ENCODE results near the gene TOR1AIP1.
"Not testable (repeated sequence)": the region's sequence is repeated elsewhere in the genome, so short reads cannot be mapped to it uniquely, and the experiment has no call there.

TOR1AIP1 gene

DNA sequence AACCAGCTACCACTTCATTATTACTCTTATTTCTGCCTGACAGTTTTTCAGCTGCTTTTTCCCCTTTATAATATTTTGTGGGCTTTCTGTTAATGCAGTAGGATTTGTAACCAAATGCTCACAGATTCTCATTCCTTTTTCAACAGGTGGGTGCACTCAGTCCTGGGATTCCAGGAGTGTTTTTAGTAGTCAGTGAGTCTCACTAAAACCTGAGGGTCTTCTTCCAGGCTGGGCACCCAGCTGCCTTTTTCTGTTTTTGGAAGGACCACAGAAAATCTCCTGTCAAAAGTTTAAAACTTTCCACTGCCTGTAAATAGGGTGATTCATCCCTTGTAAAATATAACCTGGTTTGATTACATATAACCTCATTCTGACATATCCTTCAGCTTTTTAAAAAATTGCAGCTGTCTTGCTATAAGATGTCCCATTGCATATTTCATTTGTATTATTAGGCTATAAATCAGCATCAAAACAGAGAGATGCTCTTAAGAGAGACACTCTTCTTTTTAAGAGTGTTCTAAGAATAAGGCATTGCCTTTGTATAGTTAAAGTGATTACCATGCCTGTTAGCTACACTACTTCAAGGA, 55.7 kb downstream of the TOR1AIP1 start:
- DNase-seq (ENCODE audit: low read depth), result no peak

DNA sequence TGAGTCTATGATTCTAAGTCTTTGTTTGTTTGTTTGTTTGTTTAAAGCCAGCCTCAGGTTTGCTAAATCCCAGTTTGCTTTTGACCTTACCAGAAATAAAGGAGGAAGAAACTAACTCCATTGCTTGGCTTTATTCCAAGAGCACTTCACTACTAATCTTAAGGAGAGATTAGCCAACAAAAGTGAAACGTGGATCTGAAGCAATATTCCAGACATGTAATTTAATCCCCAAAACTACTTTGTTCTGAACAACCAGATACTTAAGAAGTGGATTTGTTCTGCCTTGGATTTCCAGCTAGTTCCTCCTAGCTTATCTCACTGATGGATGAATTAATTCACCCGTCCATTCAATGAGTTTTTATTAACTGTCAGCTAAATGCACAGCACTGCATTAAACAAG, 56.7 kb downstream of the TOR1AIP1 start:
- DNase-seq (ENCODE audit: low read depth), result no peak

- DNase-seq (ENCODE audit: low read depth), result no peak
These were observed 57.9 kb downstream of the TOR1AIP1 start for GRCh38 chr1:179939941-179940340.

DNA sequence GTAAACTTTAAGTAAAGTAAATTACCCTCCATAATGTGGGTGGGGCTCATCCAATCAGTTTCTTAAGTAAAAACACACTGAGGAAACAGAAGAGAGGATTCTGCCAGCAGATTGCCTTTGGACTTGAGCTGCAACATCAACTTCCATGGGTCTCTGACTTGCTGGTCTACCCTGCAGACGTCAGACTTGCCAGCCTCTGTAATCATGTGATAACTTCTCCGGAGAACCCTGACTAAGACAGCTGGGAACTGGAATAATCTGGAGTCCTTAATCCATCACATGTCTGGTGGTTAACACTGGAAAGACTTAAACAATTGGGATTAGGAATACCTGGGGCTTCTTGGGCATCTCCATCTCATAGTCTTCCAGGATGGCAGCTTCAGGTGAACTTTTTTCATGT, 59.4 kb downstream of the TOR1AIP1 start:
- no peak for DNase-seq (ENCODE audit: low read depth)

GRCh38 chr1:179950651-179951050, 68.6 kb downstream of the TOR1AIP1 start:
- DNase-seq (ENCODE audit: low read depth), result no peak

- DNase-seq (ENCODE audit: low read depth), result no peak
These were observed 69.5 kb downstream of the TOR1AIP1 start for GRCh38 chr1:179951383-179952144.

DNA sequence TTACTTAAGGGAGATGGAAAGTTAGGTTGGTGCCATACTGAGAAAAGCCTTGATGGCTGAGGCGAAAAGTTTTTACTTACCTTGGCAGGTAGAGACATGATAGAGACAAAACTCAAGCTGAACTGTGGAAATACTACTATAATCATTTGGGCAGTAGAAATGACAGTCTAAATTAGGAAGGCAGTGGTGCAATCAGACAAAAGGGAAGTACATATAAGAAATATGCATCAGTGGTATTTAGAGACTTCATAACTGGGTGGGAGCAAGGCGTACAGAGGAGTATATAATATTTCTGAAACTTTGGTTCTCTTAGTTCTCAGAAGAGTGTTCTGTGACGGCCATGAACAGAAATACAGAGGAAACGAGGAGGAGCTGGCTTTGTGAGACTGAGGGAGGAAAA, 70.1 kb downstream of the TOR1AIP1 start:
- DNase-seq (ENCODE audit: low read depth), result no peak

DNA sequence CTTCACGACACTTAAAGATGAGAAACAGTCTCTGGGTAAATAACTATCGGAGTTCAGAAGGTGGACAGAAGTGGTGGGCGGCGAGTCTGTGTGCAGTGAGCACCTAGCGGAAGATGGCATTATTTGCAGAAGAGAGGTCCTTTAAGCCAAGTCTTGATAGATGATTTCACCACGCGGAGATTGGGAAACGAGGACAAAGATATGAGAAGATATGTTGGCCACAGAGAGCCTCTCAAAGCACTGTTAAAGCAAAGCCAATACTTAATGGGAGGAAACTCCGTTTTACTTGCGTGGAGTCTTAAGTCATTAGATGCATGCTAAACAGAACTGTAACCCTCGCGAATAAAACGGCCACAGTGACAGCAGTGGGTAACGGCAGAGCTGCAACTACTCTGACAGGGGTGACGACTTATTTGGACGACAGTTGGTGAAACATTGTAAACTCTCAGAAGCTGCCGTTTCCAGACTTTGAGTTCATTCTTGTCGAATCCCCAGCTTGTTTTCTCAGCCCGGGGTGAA, 71.9 kb downstream of the TOR1AIP1 start:
- peak; percentile 26 for DNase-seq (ENCODE audit: low read depth)

- peak; percentile 94 for DNase-seq (ENCODE audit: low read depth)
These were observed 72.6 kb downstream of the TOR1AIP1 start, which contains the start of gene CEP350 for GRCh38 chr1:179954493-179955286. CEP350 (plus strand) TSS chr1:179954810; CDS start chr1:179986182, 31,372 bp downstream.

DNA sequence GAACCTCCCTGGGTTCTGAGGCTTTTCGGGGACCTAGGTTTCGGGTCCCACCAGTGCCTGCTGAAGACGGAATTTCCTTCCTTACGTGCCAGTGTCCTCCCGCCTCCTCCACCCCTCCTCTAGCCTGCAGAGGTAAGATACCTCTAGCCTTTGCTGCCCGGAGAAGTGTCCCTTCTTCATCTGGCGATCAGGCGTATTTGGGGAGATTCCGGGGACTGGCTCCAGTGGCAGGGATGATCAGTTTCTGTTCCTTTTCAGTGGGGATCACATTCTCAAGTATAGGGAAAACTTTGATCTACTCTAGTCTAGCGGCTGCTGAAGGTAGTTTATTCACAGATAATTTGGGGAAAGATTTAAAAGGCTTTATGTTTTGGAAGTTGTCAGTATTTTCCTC, 73.2 kb downstream of the TOR1AIP1 start:
- DNase-seq (ENCODE audit: low read depth), result no peak

- DNase-seq (ENCODE audit: low read depth), result no peak
These were observed 73.6 kb downstream of the TOR1AIP1 start for GRCh38 chr1:179955731-179956130.

- DNase-seq (ENCODE audit: low read depth), result no peak
These were observed 76.3 kb downstream of the TOR1AIP1 start for GRCh38 chr1:179958359-179958758.

DNA sequence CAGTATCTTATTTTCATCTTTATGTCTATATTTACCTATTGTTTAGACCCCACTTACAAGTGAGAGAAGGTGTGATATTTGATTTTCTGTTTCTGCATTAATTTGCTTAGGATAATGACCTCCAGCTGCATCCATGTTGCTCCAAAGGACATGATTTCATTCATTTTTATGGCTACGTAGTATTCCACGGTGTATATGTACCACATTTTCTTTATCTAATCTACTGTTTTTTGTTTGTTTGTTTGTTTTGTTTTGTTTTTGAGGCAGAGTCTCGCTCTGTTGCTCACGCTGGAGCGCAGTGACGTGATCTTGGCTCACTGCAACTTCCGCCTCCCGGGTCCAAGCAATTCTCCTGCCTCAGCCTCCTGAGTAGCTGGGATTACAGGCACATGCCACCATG, 80.1 kb downstream of the TOR1AIP1 start:
- not testable (repeated sequence) for DNase-seq (ENCODE audit: low read depth)

DNA sequence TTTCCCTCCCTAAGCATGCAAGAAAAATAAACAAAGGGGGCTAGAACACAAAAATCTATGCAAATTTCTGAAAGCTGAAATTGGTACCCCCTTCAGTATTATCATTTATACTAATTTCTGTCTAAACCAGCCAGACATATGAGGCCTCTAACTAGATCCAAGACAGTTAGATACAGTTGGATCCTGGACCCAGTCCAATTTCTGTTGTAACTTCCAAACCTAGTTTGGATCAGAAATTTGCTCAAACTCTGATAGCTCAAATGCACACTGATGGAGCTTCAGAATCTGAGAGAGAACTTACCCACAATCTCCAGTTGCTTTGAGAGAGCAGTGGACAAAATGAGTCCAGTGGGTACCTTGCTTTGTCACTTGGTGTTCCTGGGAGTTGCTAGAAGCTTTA, 84.5 kb downstream of the TOR1AIP1 start:
- no peak for DNase-seq (ENCODE audit: low read depth)

DNA sequence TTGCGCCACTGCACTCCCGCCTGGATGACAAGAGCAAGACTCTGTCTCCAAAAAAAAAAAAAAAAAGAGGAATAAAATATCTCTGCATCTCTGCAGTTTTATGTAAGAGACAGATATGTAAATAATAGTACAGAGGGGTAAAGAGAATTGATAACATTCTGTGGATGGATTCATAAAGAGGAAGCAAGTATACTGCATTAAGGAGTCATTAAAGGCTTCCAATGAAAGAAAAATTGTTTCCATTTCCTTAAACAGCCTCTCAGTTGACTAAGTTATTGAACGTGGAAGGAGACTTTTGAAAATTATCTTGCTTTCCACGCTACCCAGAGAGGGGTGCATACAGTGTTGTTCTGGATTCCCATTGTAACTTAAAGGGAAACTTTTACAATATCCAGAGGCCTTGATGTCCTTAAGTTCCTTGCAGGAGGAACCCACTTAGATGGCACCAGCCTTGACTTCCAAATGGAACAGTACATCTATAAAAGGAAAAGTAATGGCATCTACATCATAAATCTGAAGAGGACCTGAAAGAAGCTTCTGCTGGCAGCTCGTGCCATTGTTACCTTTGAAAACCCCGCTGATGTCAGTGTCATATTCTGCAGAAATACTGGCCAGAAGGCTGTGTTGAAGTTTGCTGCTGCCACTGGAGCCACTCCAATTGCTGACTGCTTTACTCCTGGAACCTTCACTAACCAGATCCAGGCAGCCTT, 86.4 kb downstream of the TOR1AIP1 start:
- DNase-seq (ENCODE audit: low read depth), result no peak

- no peak for DNase-seq (ENCODE audit: low read depth)
These were observed 87.2 kb downstream of the TOR1AIP1 start for GRCh38 chr1:179968994-179969919.

Data from activated T-helper 9 cell treated with anti-CD3 and anti-CD28 coated beads, Interleukin-2, amount 50 U/mL, for 16 hours (primary cell).